H9 (cell line): ENCODE data around the gene DMXL2. TPM values are rescaled to one million over a fixed set of nuclear protein-coding genes. Genes with fewer than 3 reads are reported as not detected.

Source experiments
- DNase-seq: peaks from one replicate; pipeline ENCODE4 v3.0.0-alpha.2; 2017
- H2AFZ ChIP-seq: one replicate; pipeline ENCODE4 v1.6.1; 2013; ENCODE audit warnings: mild to moderate bottlenecking, low read length, control low read depth, moderate library complexity
- H2AK5ac ChIP-seq: 2 replicates; pipeline ENCODE4 v1.6.1; 2013; ENCODE audit warnings: low read length, control low read depth, mixed read lengths; ENCODE audit not compliant: insufficient read length
- H2BK120ac ChIP-seq: one replicate; pipeline ENCODE4 v1.6.1; 2013; ENCODE audit warnings: low read depth, mild to moderate bottlenecking, low read length, control low read depth, inconsistent platforms; ENCODE audit not compliant: poor library complexity, severe bottlenecking
- H2BK12ac ChIP-seq: 2 replicates; pipeline ENCODE4 v1.6.1; 2013; ENCODE audit warnings: low read length, control low read depth, mixed read lengths, low read depth; ENCODE audit not compliant: insufficient read length
- H2BK15ac ChIP-seq: 2 replicates; pipeline ENCODE4 v1.6.1; 2013; ENCODE audit warnings: low read depth, low read length, control low read depth
- H2BK20ac ChIP-seq: one replicate; pipeline ENCODE4 v1.6.1; 2013; ENCODE audit warnings: low read depth, mild to moderate bottlenecking, low read length, control low read depth, inconsistent platforms; ENCODE audit not compliant: poor library complexity, severe bottlenecking
- H2BK5ac ChIP-seq: 2 replicates; pipeline ENCODE4 v1.6.1; 2013; ENCODE audit warnings: low read length, control low read depth, mixed read lengths; ENCODE audit not compliant: insufficient read length
- H3K14ac ChIP-seq: 2 replicates; pipeline ENCODE4 v1.6.1; 2013; ENCODE audit warnings: low read length, control low read depth; ENCODE audit not compliant: insufficient read depth
- H3K18ac ChIP-seq: 2 replicates; pipeline ENCODE4 v1.6.1; 2013; ENCODE audit warnings: low read depth, mild to moderate bottlenecking, mixed read lengths, low read length, control low read depth; ENCODE audit not compliant: insufficient read length
- H3K23ac ChIP-seq: 2 replicates; pipeline ENCODE4 v1.6.1; 2013; ENCODE audit warnings: low read length, control low read depth, mixed read lengths, low read depth; ENCODE audit not compliant: insufficient read length
- H3K23me2 ChIP-seq: 2 replicates; pipeline ENCODE4 v1.6.1; 2013; ENCODE audit warnings: low read depth, mild to moderate bottlenecking, mixed read lengths, low read length, control low read depth; ENCODE audit not compliant: insufficient read length, poor library complexity, severe bottlenecking
- H3K27ac ChIP-seq: 2 replicates; pipeline ENCODE4 v1.5.1; 2013; ENCODE audit warnings: low read length, control low read depth, mixed read lengths, low read depth; ENCODE audit not compliant: insufficient read length
- H3K27me3 ChIP-seq: 2 replicates; pipeline ENCODE4 v1.6.1; 2013; ENCODE audit warnings: low read length, control low read depth, inconsistent platforms; ENCODE audit not compliant: insufficient read depth
- H3K4ac ChIP-seq: 2 replicates; pipeline ENCODE4 v1.6.1; 2013; ENCODE audit warnings: low read depth, mild to moderate bottlenecking, control low read depth, inconsistent platforms, low read length, moderate library complexity
- H3K4me1 ChIP-seq: 2 replicates; pipeline ENCODE4 v1.6.1; 2013; ENCODE audit warnings: low read length, control low read depth, inconsistent platforms; ENCODE audit not compliant: insufficient read depth
- H3K4me2 ChIP-seq: 2 replicates; pipeline ENCODE4 v1.6.1; 2013; ENCODE audit warnings: low read length, control low read depth, mixed read lengths; ENCODE audit not compliant: insufficient read length, insufficient read depth
- H3K56ac ChIP-seq: 2 replicates; pipeline ENCODE4 v1.6.1; 2013; ENCODE audit warnings: low read depth, mild to moderate bottlenecking, mixed read lengths, low read length, control low read depth; ENCODE audit not compliant: insufficient read length
- H3K79me1 ChIP-seq: 2 replicates; pipeline ENCODE4 v1.6.1; 2013; ENCODE audit warnings: low read depth, mild to moderate bottlenecking, moderate library complexity, low read length, control low read depth, inconsistent platforms; ENCODE audit not compliant: insufficient read depth, poor library complexity, severe bottlenecking
- H3K79me2 ChIP-seq: 2 replicates; pipeline ENCODE4 v1.6.1; 2013; ENCODE audit warnings: low read length, control low read depth, inconsistent platforms; ENCODE audit not compliant: insufficient read depth
- H3K9ac ChIP-seq: 2 replicates; pipeline ENCODE4 v1.6.1; 2013; ENCODE audit warnings: low read length, control low read depth, mixed read lengths; ENCODE audit not compliant: insufficient read length; ENCODE audit errors: extremely low read depth
- H3K9me3 ChIP-seq: one replicate; pipeline ENCODE4 v1.6.1; 2013; ENCODE audit warnings: low read depth, low read length, inconsistent platforms; ENCODE audit not compliant: control insufficient read depth
- H3T11ph ChIP-seq: one replicate; pipeline ENCODE4 v1.6.1; 2013; ENCODE audit warnings: mild to moderate bottlenecking, low read length, control low read depth, inconsistent platforms
- H4K20me1 ChIP-seq: one replicate; pipeline ENCODE4 v1.6.1; 2013; ENCODE audit not compliant: control insufficient read depth, insufficient read length, insufficient read depth
- H4K5ac ChIP-seq: 2 replicates; pipeline ENCODE4 v1.6.1; 2013; ENCODE audit warnings: low read depth, mild to moderate bottlenecking, mixed read lengths, low read length, control low read depth; ENCODE audit not compliant: insufficient read length
- H4K8ac ChIP-seq: replicated peaks from 2 replicates; pipeline ENCODE4 v1.6.1; 2013; ENCODE audit warnings: low read length, control low read depth, mixed read lengths, low read depth; ENCODE audit not compliant: insufficient read length
- H4K91ac ChIP-seq: 2 replicates; pipeline ENCODE4 v1.6.1; 2013; ENCODE audit warnings: low read depth, mild to moderate bottlenecking, moderate library complexity, mixed read lengths, low read length, control low read depth; ENCODE audit not compliant: insufficient read length
- H3K27ac Mint-ChIP-seq, 3 experiments: 2 replicates in 2 of 3; 3 replicates in 1 of 3; pipeline ENCODE4 v1.8.0; 2020 to 2021; ENCODE audit warnings: mixed read lengths in 3 of 3, mild to moderate bottlenecking in 1 of 3, moderate library complexity in 1 of 3
- H3K27me3 Mint-ChIP-seq: 2 replicates; pipeline ENCODE4 v1.8.0; 2021; ENCODE audit warnings: low read depth, mild to moderate bottlenecking, moderate library complexity, mixed read lengths
- H3K36me3 Mint-ChIP-seq, 3 experiments: 2 replicates in 2 of 3; 3 replicates in 1 of 3; pipeline ENCODE4 v1.8.0; 2020 to 2021; ENCODE audit warnings: low read depth in 3 of 3, mixed read lengths in 3 of 3; ENCODE audit not compliant: insufficient read depth in 1 of 3
- H3K4me1 Mint-ChIP-seq, 2 experiments: 2 replicates each; pipeline ENCODE4 v1.8.0; 2020; ENCODE audit warnings: mixed read lengths in 2 of 2
- H3K4me3 Mint-ChIP-seq, 2 experiments: 2 replicates in 1 of 2; 3 replicates in 1 of 2; pipeline ENCODE4 v1.8.0; 2020 to 2021; ENCODE audit warnings: mild to moderate bottlenecking in 2 of 2, mixed read lengths in 2 of 2, moderate library complexity in 1 of 2
- H3K9me3 Mint-ChIP-seq, 2 experiments: 2 replicates in 1 of 2; 3 replicates in 1 of 2; pipeline ENCODE4 v1.8.0; 2020; ENCODE audit warnings: mild to moderate bottlenecking in 2 of 2, mixed read lengths in 2 of 2, moderate library complexity in 1 of 2
- CTCF ChIP-seq: fragments of 200-600 bp; sonication (generic); conservative IDR thresholded peaks from 3 replicates; pipeline ENCODE4 v1.8.0; 2021; ENCODE audit warnings: antibody characterized with exemption, mild to moderate bottlenecking
- WGBS: extraction: QIAGEN DNeasy Blood & Tissue Kit; methylation state at CpG from one replicate; pipeline ENCODE4 v1.1.7; 2013; ENCODE audit warnings: missing lambda C conversion rate, low lambda C conversion rate, mixed read lengths; ENCODE audit not compliant: insufficient read length; ENCODE audit errors: extremely low coverage; 5-methylcytosine and 5-hydroxymethylcytosine counted together
- total RNA-seq: library from RNA; stranded (reverse); gene quantifications from 2 replicates; pipeline ENCODE4 v1.2.1, GENCODE V29; 2021

DMXL2 gene
- total RNA-seq, 1 experiment from 2014 or later = 13.9 TPM

- Histone ChIP-seq H3K56ac (no peak overlapping the region), H3K4me2 (no peak overlapping the region)
- H3K4me3 Mint-ChIP-seq = no peak overlapping the region
Observed at GRCh38 chr15:51602484-51602883, 20.1 kb downstream of the DMXL2 start.

More at GRCh38 chr15:51602484-51602883, 20.1 kb downstream of the DMXL2 start:
- Histone ChIP-seq H3K27ac (no peak overlapping the region), H2AK5ac (no peak overlapping the region), H3K79me1 (no peaks in the 10 kb centered on the region), H2BK12ac (no peak overlapping the region), H3K27me3 (no peaks in the 10 kb centered on the region), H3K4ac (no peak overlapping the region), H3K4me1 (no peaks in the 10 kb centered on the region), H3K9ac (no peak overlapping the region), H4K5ac (no peak overlapping the region), H3K79me2 (peaks cover 3% of the 10 kb centered on the region; the same call in 1 of the 2 replicates), H4K20me1 (no peaks in the 10 kb centered on the region), H3K23me2 (no peaks in the 10 kb centered on the region), H2AFZ (no peak overlapping the region), H2BK20ac (no peak overlapping the region), H4K8ac (no peak overlapping the region), H2BK120ac (no peak overlapping the region), H3K14ac (no peak overlapping the region), H2BK15ac (no peak overlapping the region), H4K91ac (no peak overlapping the region), H3K23ac (no peak overlapping the region), H3K18ac (no peak overlapping the region), H3T11ph (no peak overlapping the region), H2BK5ac (no peak overlapping the region), H3K9me3 (no peaks in the 10 kb centered on the region)
- DNase-seq = no peak
- no peak for TF ChIP-seq CTCF
- Mint-ChIP-seq H3K9me3 (no peaks in the 10 kb centered on the region; a peak in 1 of 5 replicates), H3K27ac (no peak overlapping the region), H3K4me1 (peaks cover 0 to 4% of the 10 kb centered on the region in 2 experiments; a peak in 3 of 4 replicates), H3K36me3 (no peaks in the 10 kb centered on the region; a peak in 1 of 7 replicates), H3K27me3 (no peaks in the 10 kb centered on the region)
- no CpG with 5 or more reads among the region's 3 CpGs for WGBS
